ENCODE results near the gene ONECUT3. TPM values are rescaled to one million over a fixed set of nuclear protein-coding genes. Genes with fewer than 3 reads are reported as not detected.

ONECUT3 gene
- total RNA-seq, 2 donors from 2014 or later = 0.42 TPM; not detected in 1

DNA sequence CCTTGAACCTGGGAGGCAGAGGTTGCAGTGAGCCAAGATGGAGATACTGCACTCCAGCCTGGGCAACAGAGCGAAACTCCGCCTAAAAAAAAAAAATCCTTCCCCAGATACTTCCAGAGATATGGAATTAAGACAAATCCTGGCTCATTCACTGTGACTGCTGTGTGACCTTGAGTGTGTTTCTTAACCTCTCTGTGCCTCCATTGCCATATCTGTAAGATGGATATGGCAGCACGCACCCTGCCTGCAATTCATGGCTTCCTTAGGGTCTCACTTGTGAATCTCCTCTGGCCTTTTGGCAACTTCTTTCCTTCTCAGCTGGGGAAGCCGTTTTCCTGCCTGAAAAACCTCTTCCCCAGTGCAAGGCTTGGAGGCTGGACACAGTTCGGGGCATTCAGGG lies 33.8 kb upstream of the ONECUT3 start:
- Histone ChIP-seq H3K27me3 (replicated peaks; ENCODE audit: insufficient read depth) (no peaks in the 10 kb centered on the region), H3K4me1 (ENCODE audit: control insufficient read depth in 1 of 2, low read depth in 2 of 2) (no peaks in the 10 kb centered on the region), H3K9me3 (no peaks in the 10 kb centered on the region), H3K4me3 (no peak overlapping the region), H3K27ac (no peak overlapping the region), H3K36me3 (no peaks in the 10 kb centered on the region)
- DNase-seq (ENCODE audit: low spot score) = no peak
- no peak for TF ChIP-seq CTCF (IDR thresholded peaks at IDR 0.05)
- no peak for ATAC-seq (ENCODE audit: insufficient number of reproducible peaks, low FRiP score, low read depth)

GRCh38 chr19:1720237-1720636 lies 33.1 kb upstream of the ONECUT3 start:
- H3K36me3 ChIP-seq = no peaks in the 10 kb centered on the region
- no peak for TF ChIP-seq CTCF (IDR thresholded peaks at IDR 0.05)
- H3K27me3 ChIP-seq (replicated peaks; ENCODE audit: insufficient read depth) = peaks cover 5% of the 10 kb centered on the region
- H3K4me3 ChIP-seq = no peak overlapping the region
- no peak for ATAC-seq (ENCODE audit: insufficient number of reproducible peaks, low FRiP score, low read depth)
- no peaks in the 10 kb centered on the region for H3K9me3 ChIP-seq
- DNase-seq (ENCODE audit: low spot score) = no peak
- no peak overlapping the region for H3K27ac ChIP-seq
- H3K4me1 ChIP-seq (ENCODE audit: control insufficient read depth in 1 of 2, low read depth in 2 of 2) = peaks cover 0 to under 1% of the 10 kb centered on the region in 2 donors

GRCh38 chr19:1725100-1726064 lies 27.9 kb upstream of the ONECUT3 start:
- no peak for TF ChIP-seq CTCF (IDR thresholded peaks at IDR 0.05)
- no peak overlapping the region for H3K27ac ChIP-seq
- ATAC-seq (ENCODE audit: insufficient number of reproducible peaks, low FRiP score, low read depth) (no peak), DNase-seq (ENCODE audit: low spot score) (no peak)
- H3K36me3 ChIP-seq = no peaks in the 10 kb centered on the region
- H3K9me3 ChIP-seq = no peaks in the 10 kb centered on the region
- peaks cover 16% of the 10 kb centered on the region for H3K27me3 ChIP-seq (replicated peaks; ENCODE audit: insufficient read depth)
- H3K4me3 ChIP-seq = peak overlapping the region; percentile 44
- peaks cover 0 to 10% of the 10 kb centered on the region in 2 donors for H3K4me1 ChIP-seq (ENCODE audit: control insufficient read depth in 1 of 2, low read depth in 2 of 2)

GRCh38 chr19:1728816-1729567 lies 24.3 kb upstream of the ONECUT3 start:
- no peak for TF ChIP-seq CTCF (IDR thresholded peaks at IDR 0.05)
- peaks cover 16% of the 10 kb centered on the region for H3K27me3 ChIP-seq (replicated peaks; ENCODE audit: insufficient read depth)
- peaks cover 0 to 10% of the 10 kb centered on the region in 2 donors for H3K4me1 ChIP-seq (ENCODE audit: control insufficient read depth in 1 of 2, low read depth in 2 of 2)
- no peaks in the 10 kb centered on the region for H3K36me3 ChIP-seq
- no peak for DNase-seq (ENCODE audit: low spot score)
- no peak overlapping the region for H3K4me3 ChIP-seq
- H3K9me3 ChIP-seq = no peaks in the 10 kb centered on the region
- no peak for ATAC-seq (ENCODE audit: insufficient number of reproducible peaks, low FRiP score, low read depth)
- H3K27ac ChIP-seq = no peak overlapping the region

DNA sequence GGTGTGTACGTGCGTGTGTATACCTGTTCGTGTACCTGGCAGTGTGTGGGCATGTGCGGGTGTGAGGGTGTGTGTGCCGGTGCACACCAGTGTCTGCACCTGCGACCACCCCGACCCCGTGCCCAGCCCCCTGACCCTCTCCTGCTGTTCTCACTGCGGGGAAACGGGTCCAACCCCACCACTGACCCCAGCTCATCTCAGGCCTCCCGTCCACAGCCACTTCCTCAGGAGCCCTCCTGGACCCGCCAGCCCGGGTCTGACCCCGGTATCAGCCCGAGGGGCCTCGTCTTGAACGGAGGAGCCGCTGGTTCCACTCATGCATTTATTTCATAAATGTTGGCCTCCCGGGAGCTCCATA lies 23.8 kb upstream of the ONECUT3 start:
- no peak for TF ChIP-seq CTCF (IDR thresholded peaks at IDR 0.05)
- DNase-seq (ENCODE audit: low spot score) = no peak
- H3K9me3 ChIP-seq = no peaks in the 10 kb centered on the region
- peaks cover 16% of the 10 kb centered on the region for H3K27me3 ChIP-seq (replicated peaks; ENCODE audit: insufficient read depth)
- no peak for ATAC-seq (ENCODE audit: insufficient number of reproducible peaks, low FRiP score, low read depth)
- H3K36me3 ChIP-seq = no peaks in the 10 kb centered on the region
- H3K27ac ChIP-seq = no peak overlapping the region
- peaks cover 0 to 10% of the 10 kb centered on the region in 2 donors for H3K4me1 ChIP-seq (ENCODE audit: control insufficient read depth in 1 of 2, low read depth in 2 of 2)
- no peak overlapping the region for H3K4me3 ChIP-seq
